BLaER1 (cell line): ENCODE results near the gene POLE.
A peak's percentile ranks its signal among the peaks of the same experiment; 100 is the strongest.

Experiments used
- H3K27ac ChIP-seq: shearing (Covaris generic); formaldehyde crosslinking; 2 replicates; pipeline ENCODE4 v1.8.1; 2022
- H3K27me3 ChIP-seq: shearing (Covaris generic); formaldehyde crosslinking; 2 replicates; pipeline ENCODE4 v1.8.1; 2022
- H3K36me3 ChIP-seq: shearing (Covaris generic); formaldehyde crosslinking; 2 replicates; pipeline ENCODE4 v1.8.1; 2022
- H3K4me1 ChIP-seq: shearing (Covaris generic); formaldehyde crosslinking; 2 replicates; pipeline ENCODE4 v1.8.1; 2022
- H3K4me2 ChIP-seq: shearing (Covaris generic); formaldehyde crosslinking; 2 replicates; pipeline ENCODE4 v1.8.1; 2022
- H3K4me3 ChIP-seq: shearing (Covaris generic); formaldehyde crosslinking; 2 replicates; pipeline ENCODE4 v1.8.1; 2022
- H3K9ac ChIP-seq: shearing (Covaris generic); formaldehyde crosslinking; 2 replicates; pipeline ENCODE4 v1.8.1; 2022
- H3K9me3 ChIP-seq: shearing (Covaris generic); formaldehyde crosslinking; 2 replicates; pipeline ENCODE4 v1.8.1; 2022
- H4K20me1 ChIP-seq: shearing (Covaris generic); formaldehyde crosslinking; 2 replicates; pipeline ENCODE4 v1.8.1; 2022
- Cebpa-rat ChIP-seq: shearing (Covaris generic); IDR thresholded peaks from 2 replicates; pipeline ENCODE4 v1.8.1; 2022

POLE gene

GRCh38 chr12:132719141-132719953 is 32.2 kb upstream of the POLE start:
- Histone ChIP-seq H3K9ac (no peak overlapping the region), H3K4me2 (no peak overlapping the region), H4K20me1 (peaks cover 97% of the 10 kb centered on the region), H3K27me3 (no peaks in the 10 kb centered on the region), H3K27ac (no peak overlapping the region), H3K4me1 (peaks cover 26% of the 10 kb centered on the region), H3K4me3 (no peak overlapping the region), H3K9me3 (no peaks in the 10 kb centered on the region), H3K36me3 (peaks cover 95% of the 10 kb centered on the region)
- no peak for TF ChIP-seq Cebpa-rat

DNA sequence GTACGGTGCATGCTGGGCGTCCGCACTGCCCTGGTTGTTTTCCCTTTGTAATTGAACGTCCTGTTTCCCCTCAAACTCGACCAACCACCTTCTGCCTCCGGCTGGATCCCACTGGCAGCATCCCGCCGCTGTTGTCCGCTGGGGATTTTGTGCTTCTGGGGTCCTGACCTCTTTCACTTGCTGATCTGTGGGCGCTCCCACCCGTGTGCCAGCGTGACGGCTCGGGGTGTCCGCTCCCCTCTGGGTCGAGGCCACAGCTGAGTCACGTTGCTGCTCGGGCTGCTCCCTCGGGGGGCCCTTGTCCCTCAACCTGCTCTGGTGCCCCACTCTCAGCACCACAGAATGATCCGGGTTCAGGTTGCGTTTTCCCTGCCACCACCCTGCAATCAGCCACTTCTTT is 31.5 kb upstream of the POLE start:
- Histone ChIP-seq H3K9me3 (no peaks in the 10 kb centered on the region), H3K9ac (no peak overlapping the region), H3K4me1 (peaks cover 30% of the 10 kb centered on the region), H3K27ac (no peak overlapping the region), H3K27me3 (no peaks in the 10 kb centered on the region), H4K20me1 (peaks cover 97% of the 10 kb centered on the region), H3K36me3 (peaks cover 95% of the 10 kb centered on the region), H3K4me3 (no peak overlapping the region), H3K4me2 (no peak overlapping the region)
- no peak for TF ChIP-seq Cebpa-rat

GRCh38 chr12:132717531-132718387 is 30.6 kb upstream of the POLE start:
- Histone ChIP-seq H3K4me2 (peak overlapping the region; percentile 68), H3K27ac (no peak overlapping the region; the same call in 1 of the 2 replicates), H3K36me3 (peaks cover 95% of the 10 kb centered on the region), H4K20me1 (peaks cover 97% of the 10 kb centered on the region), H3K4me3 (no peak overlapping the region), H3K9me3 (no peaks in the 10 kb centered on the region), H3K4me1 (peaks cover 39% of the 10 kb centered on the region), H3K9ac (no peak overlapping the region), H3K27me3 (no peaks in the 10 kb centered on the region)
- no peak for TF ChIP-seq Cebpa-rat

GRCh38 chr12:132717011-132717410 is 29.9 kb upstream of the POLE start:
- Histone ChIP-seq H3K9me3 (no peaks in the 10 kb centered on the region), H3K36me3 (peaks cover 90% of the 10 kb centered on the region), H3K27ac (no peak overlapping the region), H3K4me2 (peak overlapping the region; percentile 68), H3K4me3 (no peak overlapping the region), H3K9ac (no peak overlapping the region), H3K4me1 (peaks cover 47% of the 10 kb centered on the region), H3K27me3 (no peaks in the 10 kb centered on the region), H4K20me1 (peaks cover 97% of the 10 kb centered on the region)
- no peak for TF ChIP-seq Cebpa-rat

DNA sequence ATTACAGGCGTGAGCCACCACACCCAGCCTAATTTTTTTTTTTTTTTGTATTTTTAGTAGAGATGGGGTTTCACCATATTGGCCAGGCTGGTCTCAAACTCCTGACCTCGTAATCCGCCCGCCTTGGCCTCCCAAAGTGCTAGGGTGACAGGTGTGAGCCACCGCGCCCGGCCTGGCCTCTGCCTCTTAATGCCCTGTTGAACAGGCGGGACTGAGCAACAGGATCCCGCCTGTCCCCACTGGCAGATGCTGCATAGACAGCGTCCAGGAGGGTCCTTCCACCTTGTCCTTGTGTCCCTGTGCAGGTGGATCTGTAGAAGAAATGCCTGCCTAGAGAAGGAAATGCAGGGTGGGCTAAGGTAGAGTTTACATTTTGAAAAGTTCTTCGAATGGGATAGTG is 29.2 kb upstream of the POLE start:
- Histone ChIP-seq H3K4me1 (peaks cover 53% of the 10 kb centered on the region), H3K9ac (no peak overlapping the region), H3K27me3 (no peaks in the 10 kb centered on the region), H3K36me3 (peaks cover 83% of the 10 kb centered on the region), H3K4me3 (no peak overlapping the region), H3K4me2 (peak overlapping the region; percentile 68), H3K27ac (no peak overlapping the region), H3K9me3 (no peaks in the 10 kb centered on the region), H4K20me1 (peaks cover 97% of the 10 kb centered on the region)
- no peak for TF ChIP-seq Cebpa-rat

DNA sequence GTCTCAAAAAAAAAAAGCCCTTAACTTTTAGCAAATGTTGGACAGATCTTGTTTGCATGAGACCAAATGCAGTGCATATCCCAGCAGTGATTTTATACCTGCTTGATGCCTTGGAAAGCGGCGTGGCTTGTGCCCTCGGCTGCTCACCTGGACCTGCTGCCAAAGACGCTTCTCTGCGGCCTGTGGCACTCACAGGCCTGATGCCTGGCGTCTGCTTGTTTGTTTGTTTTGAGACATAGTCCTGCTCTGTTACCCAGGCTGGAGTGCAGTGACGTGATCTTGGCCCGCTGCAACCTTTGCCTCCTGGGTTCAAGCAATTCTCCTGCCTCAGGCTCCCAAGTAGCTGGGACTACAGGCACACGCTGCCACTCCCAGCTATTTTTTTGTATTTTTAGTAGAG is 28.7 kb upstream of the POLE start:
- Histone ChIP-seq H3K27ac (no peak overlapping the region), H3K4me2 (no peak overlapping the region), H3K27me3 (no peaks in the 10 kb centered on the region), H3K4me1 (peaks cover 54% of the 10 kb centered on the region), H3K36me3 (peaks cover 78% of the 10 kb centered on the region), H3K9ac (no peak overlapping the region), H4K20me1 (peaks cover 97% of the 10 kb centered on the region), H3K9me3 (no peaks in the 10 kb centered on the region), H3K4me3 (no peak overlapping the region)
- no peak for TF ChIP-seq Cebpa-rat

- Histone ChIP-seq H3K4me2 (no peak overlapping the region), H3K36me3 (peaks cover 54% of the 10 kb centered on the region), H3K27ac (no peak overlapping the region), H4K20me1 (peaks cover 73% of the 10 kb centered on the region), H3K4me1 (peaks cover 62% of the 10 kb centered on the region), H3K4me3 (no peak overlapping the region), H3K27me3 (no peaks in the 10 kb centered on the region), H3K9me3 (no peaks in the 10 kb centered on the region), H3K9ac (no peak overlapping the region)
- TF ChIP-seq Cebpa-rat, result no peak
Measured at GRCh38 chr12:132713123-132713522, 26.0 kb upstream of the POLE start.

GRCh38 chr12:132711080-132711843 is 24.1 kb upstream of the POLE start:
- TF ChIP-seq Cebpa-rat, result no peak
- peak overlapping the region; percentile 98 for H3K9ac ChIP-seq
- peaks cover 54% of the 10 kb centered on the region for H4K20me1 ChIP-seq
- H3K9me3 ChIP-seq, result no peaks in the 10 kb centered on the region
- H3K4me3 ChIP-seq, result peak overlapping the region; percentile 99
- H3K27ac ChIP-seq, result peak overlapping the region; percentile 93
- H3K4me1 ChIP-seq, result peaks cover 43% of the 10 kb centered on the region
- H3K4me2 ChIP-seq, result peak overlapping the region; percentile 92
- peaks cover 44% of the 10 kb centered on the region for H3K36me3 ChIP-seq
- H3K27me3 ChIP-seq, result no peaks in the 10 kb centered on the region

GRCh38 chr12:132710405-132711079 is 23.4 kb upstream of the POLE start, which contains the start of gene PGAM5:
Gene PGAM5 (plus strand): TSS chr12:132710842. CDS start chr12:132710877, 35 bp downstream.
- H3K9me3 ChIP-seq, result no peaks in the 10 kb centered on the region
- TF ChIP-seq Cebpa-rat, result no peak
- peaks cover 47% of the 10 kb centered on the region for H4K20me1 ChIP-seq
- H3K27me3 ChIP-seq, result no peaks in the 10 kb centered on the region
- peaks cover 38% of the 10 kb centered on the region for H3K36me3 ChIP-seq
- H3K4me2 ChIP-seq, result peak within 1 kb of the TSS; percentile 92
- H3K4me1 ChIP-seq, result peaks cover 42% of the 10 kb centered on the region
- peak within 1 kb of the TSS; percentile 93 for H3K27ac ChIP-seq
- H3K4me3 ChIP-seq, result peak within 1 kb of the TSS; percentile 99
- peak within 1 kb of the TSS; percentile 98 for H3K9ac ChIP-seq
